Measurements from ENCODE around the gene ANKLE1.

DNA sequence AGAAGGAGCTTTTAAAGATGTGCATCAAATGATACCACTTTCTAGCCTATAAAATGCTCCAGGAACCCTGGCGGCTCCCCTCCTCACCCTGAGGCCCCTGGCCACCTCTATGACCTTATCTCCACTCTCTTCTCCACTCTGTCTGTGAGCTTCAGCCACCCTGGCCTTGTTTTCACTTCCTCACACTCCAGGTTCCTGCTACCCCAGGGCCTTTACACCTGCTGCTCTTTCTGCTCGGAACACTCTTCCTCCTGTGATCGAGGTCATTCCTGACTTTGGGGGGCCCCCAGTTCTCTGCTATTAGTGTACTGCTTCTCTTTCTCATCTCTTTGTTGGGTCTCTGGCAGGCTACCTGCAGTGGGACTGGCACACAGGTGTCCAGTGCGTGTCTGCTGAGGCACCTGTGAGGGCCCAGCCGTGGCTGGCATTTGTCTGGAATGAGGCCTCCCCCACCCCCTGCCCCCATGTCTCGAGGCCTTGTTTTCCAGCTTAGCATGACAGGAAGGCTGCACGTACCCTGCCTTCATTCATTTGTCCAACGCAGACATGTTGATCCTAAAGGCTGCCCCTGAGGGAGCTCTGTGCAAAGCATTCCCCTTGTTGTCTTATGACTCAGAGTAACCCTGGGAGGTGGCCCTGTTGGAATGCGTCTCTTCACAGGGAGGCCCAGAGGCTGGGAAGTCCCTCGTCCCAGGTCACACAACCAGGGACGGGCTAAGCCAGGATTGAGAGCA is 29.9 kb downstream of the ANKLE1 start:
- TF ChIP-seq EP300 (IDR thresholded peaks at IDR 0.05) (no peak), CTCF (IDR thresholded peaks at IDR 0.05) (no peak), POLR2A (IDR thresholded peaks at IDR 0.05) (no peak)

Data from tibial nerve (tissue), 4 donors.